Glomerular visceral epithelial cell (primary cell): ENCODE data around the gene DERA.

Experiments used
- DNase-seq: peaks from one replicate; pipeline ENCODE4 v3.0.0-alpha.2; 2016; ENCODE audit errors: extremely low spot score

DERA gene

GRCh38 chr12:16074894-16075293, 163.8 kb downstream of the DERA start:
- DNase-seq, result no peak

- no peak for DNase-seq
Observed at GRCh38 chr12:16075887-16076286, 164.8 kb downstream of the DERA start.

GRCh38 chr12:16076557-16076956, 165.4 kb downstream of the DERA start:
- peak; percentile 6 for DNase-seq

GRCh38 chr12:16076970-16077522, 165.9 kb downstream of the DERA start:
- DNase-seq, result no peak

- no peak for DNase-seq
Observed at GRCh38 chr12:16086462-16086861, 175.3 kb downstream of the DERA start.

GRCh38 chr12:16086942-16087341, 175.8 kb downstream of the DERA start:
- DNase-seq, result no peak
